NB4 (cell line): ENCODE measurements around the gene GALM.
A peak's percentile ranks its signal among the peaks of the same experiment; 100 is the strongest.

ENCODE experiments used
- DNase-seq: peaks from one replicate; pipeline ENCODE4 v3.0.0; 2010; ENCODE audit warnings: low read depth
- H3K4me3 ChIP-seq: one replicate; pipeline ENCODE4 v1.5.1; 2011; ENCODE audit warnings: mild to moderate bottlenecking, low read depth, low read length, moderate library complexity
- MAX ChIP-seq: IDR thresholded peaks from 2 replicates; pipeline ENCODE4 v1.6.1; 2011; ENCODE audit warnings: low read depth, low read length
- MYC ChIP-seq: IDR thresholded peaks from 2 replicates; pipeline ENCODE4 v1.6.1; 2011; ENCODE audit warnings: low read depth, low read length
- POLR2A ChIP-seq: IDR thresholded peaks from 2 replicates; pipeline ENCODE4 v1.6.1; 2011; ENCODE audit warnings: mild to moderate bottlenecking; ENCODE audit not compliant: insufficient read length; ENCODE audit errors: extremely low read depth
- TF ChIP-seq, protein P1 (sequence below): IDR thresholded peaks from one replicate; pipeline ENCODE4 v1.5.1; 2012; ENCODE audit warnings: low read depth, low read length

The GALM gene

GRCh38 chr2:38652431-38653273 is 13.3 kb upstream of the GALM start:
- H3K4me3 ChIP-seq, result no peak overlapping the region
- TF ChIP-seq POLR2A (no peak), MAX (no peak), MYC (no peak)
- TF ChIP-seq, protein P1, sequence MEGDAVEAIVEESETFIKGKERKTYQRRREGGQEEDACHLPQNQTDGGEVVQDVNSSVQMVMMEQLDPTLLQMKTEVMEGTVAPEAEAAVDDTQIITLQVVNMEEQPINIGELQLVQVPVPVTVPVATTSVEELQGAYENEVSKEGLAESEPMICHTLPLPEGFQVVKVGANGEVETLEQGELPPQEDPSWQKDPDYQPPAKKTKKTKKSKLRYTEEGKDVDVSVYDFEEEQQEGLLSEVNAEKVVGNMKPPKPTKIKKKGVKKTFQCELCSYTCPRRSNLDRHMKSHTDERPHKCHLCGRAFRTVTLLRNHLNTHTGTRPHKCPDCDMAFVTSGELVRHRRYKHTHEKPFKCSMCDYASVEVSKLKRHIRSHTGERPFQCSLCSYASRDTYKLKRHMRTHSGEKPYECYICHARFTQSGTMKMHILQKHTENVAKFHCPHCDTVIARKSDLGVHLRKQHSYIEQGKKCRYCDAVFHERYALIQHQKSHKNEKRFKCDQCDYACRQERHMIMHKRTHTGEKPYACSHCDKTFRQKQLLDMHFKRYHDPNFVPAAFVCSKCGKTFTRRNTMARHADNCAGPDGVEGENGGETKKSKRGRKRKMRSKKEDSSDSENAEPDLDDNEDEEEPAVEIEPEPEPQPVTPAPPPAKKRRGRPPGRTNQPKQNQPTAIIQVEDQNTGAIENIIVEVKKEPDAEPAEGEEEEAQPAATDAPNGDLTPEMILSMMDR, result no peak
- peak; percentile 45 for DNase-seq

DNA sequence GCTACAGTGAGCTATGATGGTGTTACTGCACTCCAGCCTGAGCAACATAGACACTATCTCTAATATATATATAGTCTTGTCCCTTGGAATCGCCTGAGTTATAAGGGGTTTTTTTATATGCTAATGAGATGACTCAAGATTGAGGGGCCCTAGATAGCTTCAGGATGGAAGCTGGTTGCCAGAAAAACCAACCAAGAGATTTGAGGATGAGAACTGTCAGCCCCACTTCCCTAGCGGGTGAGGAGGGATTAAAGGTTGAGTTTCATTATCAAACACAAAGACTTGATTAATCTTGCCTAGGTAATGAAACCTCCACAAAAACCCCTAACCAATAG is 12.6 kb upstream of the GALM start:
- no peak overlapping the region for H3K4me3 ChIP-seq
- TF ChIP-seq, protein P1, result no peak
- no peak for DNase-seq

DNA sequence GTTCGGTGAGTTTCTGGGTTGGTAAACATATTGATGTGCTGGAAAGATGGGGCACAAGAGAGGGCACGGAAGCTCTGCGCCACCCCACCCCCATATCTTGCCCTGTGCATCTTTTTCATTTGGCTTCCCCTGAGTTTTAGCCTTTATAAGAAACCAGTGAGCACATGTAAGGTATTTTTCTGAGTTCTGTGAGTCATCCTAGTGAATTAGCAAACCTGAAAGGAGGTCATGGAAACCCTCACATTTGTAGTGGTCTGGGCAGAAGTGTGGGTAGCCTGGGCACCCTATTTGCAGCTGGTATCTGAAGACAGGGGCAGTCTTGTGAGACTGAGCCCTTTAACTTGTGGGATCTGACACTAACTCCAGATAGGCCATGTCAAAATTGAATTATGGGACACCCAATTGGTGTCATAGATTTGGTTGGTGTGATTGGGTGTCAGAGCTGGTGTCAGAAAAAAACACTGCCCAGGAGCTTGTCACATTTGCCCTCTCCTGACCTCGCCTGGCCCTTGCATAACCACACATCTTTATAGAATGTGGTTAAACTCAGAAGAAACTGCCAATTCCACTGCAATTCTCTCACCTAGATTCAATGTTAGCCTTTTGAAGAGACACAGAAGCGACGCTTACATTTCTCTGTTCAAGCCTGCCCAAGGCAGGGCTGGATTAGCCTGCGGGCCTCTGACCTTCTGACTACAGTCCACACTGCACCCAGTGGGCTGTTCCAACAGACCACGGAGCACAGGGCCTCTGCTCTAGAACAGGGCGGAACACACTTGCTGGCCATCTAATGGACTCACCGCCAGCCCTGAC is 12.0 kb upstream of the GALM start:
- DNase-seq, result peak; percentile 82
- no peak overlapping the region for H3K4me3 ChIP-seq
- TF ChIP-seq MYC (peak; percentile 18; the same call in 1 of the 2 replicates), MAX (0 out of 2 replicates have a peak, but pooled peaks have one; percentile 27), POLR2A (no peak)
- TF ChIP-seq, protein P1, result no peak

- TF ChIP-seq POLR2A, result no peak
- TF ChIP-seq, protein P1, result no peak
- no peak for TF ChIP-seq MYC
- no peak for TF ChIP-seq MAX
- H3K4me3 ChIP-seq, result no peak overlapping the region
- peak; percentile 63 for DNase-seq
Observed at GRCh38 chr2:38654528-38655381, 11.2 kb upstream of the GALM start.

GRCh38 chr2:38655441-38655840 is 10.5 kb upstream of the GALM start:
- no peak for DNase-seq
- H3K4me3 ChIP-seq, result no peak overlapping the region
- no peak for TF ChIP-seq MYC
- TF ChIP-seq, protein P1, result no peak
- no peak for TF ChIP-seq POLR2A
- no peak for TF ChIP-seq MAX
